H1 (cell line): Measurements from ENCODE around the gene PHF10.

ENCODE experiments used
- ATF3 ChIP-seq: IDR thresholded peaks from 2 replicates; pipeline ENCODE4 v1.6.1; 2011; ENCODE audit warnings: low read depth, mild to moderate bottlenecking, low read length; ENCODE audit not compliant: insufficient read depth
- BACH1 ChIP-seq: IDR thresholded peaks from 2 replicates; pipeline ENCODE4 v1.6.1; 2012; ENCODE audit warnings: low read length, improper control_type of control experiment
- CEBPB ChIP-seq: IDR thresholded peaks from 2 replicates; pipeline ENCODE4 v1.6.1; 2012; ENCODE audit warnings: low read depth, low read length
- EP300 ChIP-seq, 2 experiments: IDR thresholded peaks; 1 replicate in 1 of 2; 2 replicates in 1 of 2; pipeline ENCODE4 v1.6.1; 2011 to 2012; ENCODE audit warnings: low read depth in 2 of 2, low read length in 2 of 2, mild to moderate bottlenecking in 2 of 2, borderline replicate concordance in 1 of 2, inconsistent platforms in 1 of 2, moderate library complexity in 1 of 2
- EZH2 ChIP-seq: fragments of 200-600 bp; sonication (generic); IDR thresholded peaks from 2 replicates; pipeline ENCODE4 v1.7.1; 2012; ENCODE audit warnings: low read depth, mild to moderate bottlenecking, moderate library complexity, low read length, inconsistent platforms; ENCODE audit not compliant: severe bottlenecking
- GABPA ChIP-seq: IDR thresholded peaks from 2 replicates; pipeline ENCODE4 v1.6.1; 2011; ENCODE audit warnings: mild to moderate bottlenecking, low read length, moderate library complexity, borderline replicate concordance; ENCODE audit not compliant: insufficient read depth
- JUND ChIP-seq: IDR thresholded peaks from 2 replicates; pipeline ENCODE4 v1.6.1; 2011; ENCODE audit warnings: mild to moderate bottlenecking, improper control_type of control experiment, low read length
- KDM5A ChIP-seq: fragments of 200-600 bp; IDR thresholded peaks from 2 replicates; pipeline ENCODE4 v1.7.1; 2012; ENCODE audit warnings: mild to moderate bottlenecking, low read length, inconsistent platforms, mixed read lengths
- RXRA ChIP-seq: IDR thresholded peaks from 2 replicates; pipeline ENCODE4 v1.6.1; 2011; ENCODE audit warnings: low read depth, mild to moderate bottlenecking, low read length, moderate library complexity; ENCODE audit not compliant: insufficient read depth
- SIX5 ChIP-seq: IDR thresholded peaks from 2 replicates; pipeline ENCODE4 v1.6.1; 2011; ENCODE audit warnings: mild to moderate bottlenecking, low read depth, low read length
- SP2 ChIP-seq: IDR thresholded peaks from 2 replicates; pipeline ENCODE4 v1.6.1; 2012; ENCODE audit warnings: mild to moderate bottlenecking, low read length, inconsistent platforms
- TF ChIP-seq, protein P1 (sequence below): IDR thresholded peaks from 2 replicates; pipeline ENCODE4 v1.6.1; 2012; ENCODE audit warnings: inconsistent platforms
- TF ChIP-seq, protein P2 (sequence below): IDR thresholded peaks from 2 replicates; pipeline ENCODE4 v1.6.1; 2012; ENCODE audit warnings: low read length, inconsistent platforms

DNA sequence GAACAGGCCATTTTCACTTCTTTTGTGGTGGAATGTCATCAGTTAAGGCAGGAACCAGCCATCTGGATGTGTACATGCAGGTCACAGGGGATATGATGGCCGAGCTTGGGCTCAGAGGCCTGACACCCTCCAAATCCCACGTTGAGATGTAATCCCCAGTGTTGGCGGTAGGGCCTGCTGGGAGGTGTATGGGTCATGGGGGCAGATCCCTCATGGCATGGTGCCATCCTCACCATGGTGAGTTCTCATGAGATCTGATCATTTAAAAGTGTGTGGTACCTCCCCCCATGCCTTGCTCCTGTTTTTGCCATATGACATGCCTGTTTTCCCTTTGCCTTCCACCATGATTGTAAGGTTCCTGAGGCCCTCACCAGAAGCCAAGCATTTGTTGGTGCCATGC is 49.3 kb downstream of the PHF10 start:
- TF ChIP-seq EP300 (IDR thresholded peaks at IDR 0.05; ENCODE audit: borderline replicate concordance in 1 of 2, low read depth in 2 of 2, low read length in 2 of 2) (no peak), BACH1 (no peak), SIX5 (no peak), RXRA (no peak), JUND (no peak), EZH2 (no peak), CEBPB (no peak), GABPA (no peak), ATF3 (no peak), SP2 (no peak), KDM5A (no peak)
- TF ChIP-seq, protein P1, sequence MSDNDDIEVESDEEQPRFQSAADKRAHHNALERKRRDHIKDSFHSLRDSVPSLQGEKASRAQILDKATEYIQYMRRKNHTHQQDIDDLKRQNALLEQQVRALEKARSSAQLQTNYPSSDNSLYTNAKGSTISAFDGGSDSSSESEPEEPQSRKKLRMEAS: no peak
- TF ChIP-seq, protein P2, sequence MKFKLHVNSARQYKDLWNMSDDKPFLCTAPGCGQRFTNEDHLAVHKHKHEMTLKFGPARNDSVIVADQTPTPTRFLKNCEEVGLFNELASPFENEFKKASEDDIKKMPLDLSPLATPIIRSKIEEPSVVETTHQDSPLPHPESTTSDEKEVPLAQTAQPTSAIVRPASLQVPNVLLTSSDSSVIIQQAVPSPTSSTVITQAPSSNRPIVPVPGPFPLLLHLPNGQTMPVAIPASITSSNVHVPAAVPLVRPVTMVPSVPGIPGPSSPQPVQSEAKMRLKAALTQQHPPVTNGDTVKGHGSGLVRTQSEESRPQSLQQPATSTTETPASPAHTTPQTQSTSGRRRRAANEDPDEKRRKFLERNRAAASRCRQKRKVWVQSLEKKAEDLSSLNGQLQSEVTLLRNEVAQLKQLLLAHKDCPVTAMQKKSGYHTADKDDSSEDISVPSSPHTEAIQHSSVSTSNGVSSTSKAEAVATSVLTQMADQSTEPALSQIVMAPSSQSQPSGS: no peak
